Lung (tissue), 12 donors: ENCODE data around the gene MBIP. TPM values are rescaled to one million over a fixed set of nuclear protein-coding genes. Genes with fewer than 3 reads are reported as not detected.

ENCODE experiments used
- ATAC-seq: fragments of 200-7000 bp; cut with Tn5 transposase; one replicate; pipeline ENCODE4 v1.9.1; 2020; ENCODE audit warnings: moderate number of reproducible peaks; ENCODE audit not compliant: insufficient read depth, low FRiP score
- DNase-seq, 3 donors: peaks; one replicate each; pipeline ENCODE4 v3.0.0-alpha.2; 2013 to 2017
- H3K27ac ChIP-seq, 2 donors: one replicate each; pipeline ENCODE4 v1.5.1; 2013; ENCODE audit warnings: mild to moderate bottlenecking in 2 of 2, moderate library complexity in 2 of 2, control low read depth in 1 of 2, inconsistent platforms in 1 of 2, low read depth in 1 of 2, low read length in 1 of 2
- H3K27me3 ChIP-seq, 3 donors: one replicate each; pipeline ENCODE4 v1.5.1; 2013; ENCODE audit warnings: low read length in 2 of 3; ENCODE audit not compliant: control insufficient read depth in 3 of 3, insufficient read depth in 3 of 3
- H3K36me3 ChIP-seq, 4 donors: one replicate each; pipeline ENCODE4 v1.5.1; 2013; ENCODE audit warnings: low read length in 4 of 4, mild to moderate bottlenecking in 1 of 4, moderate library complexity in 1 of 4; ENCODE audit not compliant: control insufficient read depth in 4 of 4, insufficient read depth in 4 of 4
- H3K4me1 ChIP-seq, 5 donors: one replicate each; pipeline ENCODE4 v1.5.1; 2013; ENCODE audit warnings: low read length in 5 of 5, mild to moderate bottlenecking in 2 of 5, moderate library complexity in 1 of 5; ENCODE audit not compliant: control insufficient read depth in 5 of 5, insufficient read depth in 5 of 5
- H3K4me3 ChIP-seq: one replicate; pipeline ENCODE4 v1.5.1; 2013; ENCODE audit warnings: mild to moderate bottlenecking, control low read depth, moderate library complexity
- H3K9ac ChIP-seq, 2 donors: one replicate each; pipeline ENCODE4 v1.5.1; 2013; ENCODE audit warnings: low read length in 2 of 2, control low read depth in 1 of 2; ENCODE audit not compliant: insufficient read depth in 1 of 2
- H3K9me3 ChIP-seq, 4 donors: one replicate each; pipeline ENCODE4 v1.5.1; 2013; ENCODE audit warnings: low read length in 3 of 4, mild to moderate bottlenecking in 1 of 4, moderate library complexity in 1 of 4; ENCODE audit not compliant: control insufficient read depth in 4 of 4, insufficient read depth in 3 of 4
- CTCF ChIP-seq: IDR thresholded peaks from 2 replicates; pipeline ENCODE4 v1.5.1; 2012; ENCODE audit warnings: mild to moderate bottlenecking; ENCODE audit errors: control extremely low read depth, extremely low read depth
- WGBS, 2 donors: extraction: QIAGEN DNeasy Blood & Tissue Kit; methylation state at CpG; one replicate each; pipeline ENCODE4 v1.1.7; 2013; 5-methylcytosine and 5-hydroxymethylcytosine counted together
- polyA plus RNA-seq, 2 donors: library from polyadenylated mRNA; stranded (reverse); fragments of 200-250 nt; gene quantifications; one replicate each; pipeline ENCODE4 v1.2.1, GENCODE V29; 2013
- total RNA-seq, 2 donors: library from RNA; depleted of rRNA in 1 of 2; stranded (reverse); fragments of >200 nt in 1 of 2; gene quantifications; one replicate each; pipeline ENCODE4 v1.2.1, GENCODE V29; 2014 to 2021
- donor health status: control.
- donor health status: control.
- donor health status: Bipolar disorder and iron deficiency.
- donor health status: healthy.
- donor health status: DM: yes; HTN: yes; CAD: no.

MBIP gene
- total and polyA plus RNA-seq, 4 donors: 32.5 to 484 (median 84.3) TPM

GRCh38 chr14:36324897-36325296 lies 4.5 kb upstream of the MBIP start:
- ATAC-seq (no peak), DNase-seq (no peak)
- Histone ChIP-seq H3K9me3 (peaks cover 0 to 3% (median 0%) of the 10 kb centered on the region in 4 donors), H3K9ac (no peak overlapping the region), H3K4me1 (peaks cover 0 to 3% (median 0%) of the 10 kb centered on the region in 5 donors), H3K27ac (no peak overlapping the region), H3K27me3 (no peaks in the 10 kb centered on the region), H3K36me3 (no peaks in the 10 kb centered on the region), H3K4me3 (no peak overlapping the region)
- no peak for TF ChIP-seq CTCF
- 87 to 89% methylated on average over 3 of the region's 3 CpGs for WGBS, 2 donors

GRCh38 chr14:36320897-36321381 lies 502 bp upstream of the MBIP start:
- H3K9me3 ChIP-seq: no peaks in the 10 kb centered on the region
- H3K4me1 ChIP-seq: peaks cover 0 to 20% (median 0%) of the 10 kb centered on the region in 5 donors
- H3K27ac ChIP-seq: peak overlapping the region in 1 of 2 donors; percentile 44
- H3K27me3 ChIP-seq: no peaks in the 10 kb centered on the region
- ATAC-seq (no peak), DNase-seq (no peak)
- WGBS, 2 donors: 67 to 68% methylated on average over 8 of the region's 8 CpGs
- no peak for TF ChIP-seq CTCF
- peak overlapping the region; percentile 89 for H3K4me3 ChIP-seq
- H3K9ac ChIP-seq: peak overlapping the region; percentile 69 to 89
- H3K36me3 ChIP-seq: no peaks in the 10 kb centered on the region

- peak overlapping the region; percentile 89 to 91 for H3K9ac ChIP-seq
- no peak for TF ChIP-seq CTCF
- peak overlapping the region; percentile 53 to 93 for H3K27ac ChIP-seq
- no peaks in the 10 kb centered on the region for H3K9me3 ChIP-seq
- ATAC-seq (no peak), DNase-seq (peak in 2 of 3 donors; percentile 63 to 78)
- 0 to 1% methylated on average over 9 of the region's 9 CpGs for WGBS, 2 donors
- H3K4me3 ChIP-seq: peak overlapping the region; percentile 89
- peaks cover 0 to 2% (median 0%) of the 10 kb centered on the region in 4 donors for H3K36me3 ChIP-seq
- peaks cover 0 to 20% (median 0%) of the 10 kb centered on the region in 5 donors for H3K4me1 ChIP-seq
- no peaks in the 10 kb centered on the region for H3K27me3 ChIP-seq
Measured at GRCh38 chr14:36319899-36320199, 588 bp downstream of the MBIP start.

- WGBS, 2 donors: 73 to 87% methylated on average over 2 of the region's 2 CpGs
- H3K27ac ChIP-seq: no peak overlapping the region
- no peaks in the 10 kb centered on the region for H3K9me3 ChIP-seq
Measured at GRCh38 chr14:36317650-36318049, 2.8 kb downstream of the MBIP start.

More at GRCh38 chr14:36317650-36318049, 2.8 kb downstream of the MBIP start:
- Histone ChIP-seq H3K4me3 (no peak overlapping the region), H3K36me3 (peaks cover 2 to 8% (median 5%) of the 10 kb centered on the region in 4 donors), H3K4me1 (peaks cover 0 to 20% (median 0%) of the 10 kb centered on the region in 5 donors), H3K27me3 (no peaks in the 10 kb centered on the region), H3K9ac (peak overlapping the region in 1 of 2 donors; percentile 52)
- DNase-seq (no peak), ATAC-seq (no peak)
- TF ChIP-seq CTCF: no peak
